LNCAP (cell line): ENCODE measurements around the gene SIT1.

ENCODE experiments used
- CTCF ChIP-seq: fragments of 450-650 bp; IDR thresholded peaks from 2 replicates; pipeline ENCODE4 v1.5.1; 2017; ENCODE audit warnings: mild to moderate bottlenecking

SIT1 gene

GRCh38 chr9:35643046-35643445, 7.7 kb downstream of the SIT1 start:
- TF ChIP-seq CTCF: no peak

GRCh38 chr9:35639631-35640030, 11.1 kb downstream of the SIT1 start:
- no peak for TF ChIP-seq CTCF

GRCh38 chr9:35636135-35636876, 14.4 kb downstream of the SIT1 start:
- no peak for TF ChIP-seq CTCF

GRCh38 chr9:35635730-35636129, 15.0 kb downstream of the SIT1 start:
- no peak for TF ChIP-seq CTCF

- TF ChIP-seq CTCF: no peak
Observed at GRCh38 chr9:35629597-35629996, 21.1 kb downstream of the SIT1 start.

GRCh38 chr9:35628389-35628991, 22.2 kb downstream of the SIT1 start:
- TF ChIP-seq CTCF: no peak

GRCh38 chr9:35627575-35627974, 23.2 kb downstream of the SIT1 start:
- TF ChIP-seq CTCF: no peak
